Astrocyte (in vitro differentiated cells and primary cell): ENCODE data around the gene CLCN6.

Experiments
- CTCF ChIP-seq: IDR thresholded peaks from 2 replicates; pipeline ENCODE4 v1.5.1; 2011; ENCODE audit warnings: low read depth, mild to moderate bottlenecking, inconsistent platforms, low read length, moderate library complexity; ENCODE audit not compliant: insufficient read depth
- EZH2 ChIP-seq: IDR thresholded peaks from 2 replicates; pipeline ENCODE4 v1.6.1; 2012; ENCODE audit warnings: mild to moderate bottlenecking, low read length, inconsistent platforms; ENCODE audit not compliant: insufficient read depth

GRCh38 chr1:11759791-11760190, 46.2 kb upstream of the CLCN6 start:
- TF ChIP-seq EZH2: no peak
- no peak for TF ChIP-seq CTCF
